GM13977 (cell line): ENCODE data around the gene TUBGCP2.

Experiments used
- DNase-seq: peaks from one replicate; pipeline ENCODE4 v3.0.0; 2012; ENCODE audit warnings: low spot score
- CTCF ChIP-seq: IDR thresholded peaks from 2 replicates; pipeline ENCODE4 v1.5.1; 2012; ENCODE audit warnings: mild to moderate bottlenecking, control low read depth; ENCODE audit not compliant: insufficient read depth; ENCODE audit errors: extremely low read depth, missing control alignments
- in situ Hi-C: fragments of 300-500 bp; cut with MboI; formaldehyde crosslinking; loops from one replicate; pipeline ENCODE4 v1.12.0; 2022; ENCODE audit warnings: low sequenced_read_pairs, low pct_unique_long_range_greater_than_20kb, mixed read lengths, inconsistent platforms; ENCODE audit not compliant: unreplicated experiment

TUBGCP2 gene

GRCh38 chr10:133354672-133355240 lies 46.1 kb upstream of the TUBGCP2 start:
- DNase-seq: no peak
- in situ Hi-C loops: no loop called here
- TF ChIP-seq CTCF: no peak

DNA sequence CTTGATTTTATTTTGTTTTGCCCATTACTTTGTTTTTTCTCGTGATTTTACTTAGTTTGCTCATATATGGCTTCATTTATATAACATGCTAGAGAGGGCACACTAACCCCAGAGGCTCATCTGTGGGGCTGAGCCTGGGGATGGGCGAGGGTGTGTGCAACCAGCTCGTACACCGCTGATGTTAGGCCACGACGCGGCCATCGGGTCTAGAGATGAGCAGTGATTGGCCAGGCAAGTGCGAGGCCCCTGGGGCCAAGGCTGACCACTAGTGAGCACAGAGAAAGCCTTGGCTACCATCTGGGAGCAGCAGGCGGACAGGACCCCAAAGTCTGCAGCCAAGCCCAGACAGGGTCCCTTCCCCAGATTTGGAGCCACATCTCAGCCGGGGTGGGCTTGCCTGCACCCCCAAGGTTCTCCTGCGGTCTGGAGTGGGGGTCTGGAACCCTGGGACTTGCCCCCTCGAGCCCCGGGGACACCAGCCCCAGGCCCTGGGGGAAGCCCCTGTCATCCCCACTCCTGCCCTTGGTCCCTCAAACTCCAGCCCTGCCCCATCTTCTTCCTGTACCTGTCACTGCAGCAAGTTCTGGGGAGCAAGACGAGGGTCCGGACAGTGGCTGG lies 45.4 kb upstream of the TUBGCP2 start:
- DNase-seq: no peak
- TF ChIP-seq CTCF: no peak
- in situ Hi-C loops: no loop called here

DNA sequence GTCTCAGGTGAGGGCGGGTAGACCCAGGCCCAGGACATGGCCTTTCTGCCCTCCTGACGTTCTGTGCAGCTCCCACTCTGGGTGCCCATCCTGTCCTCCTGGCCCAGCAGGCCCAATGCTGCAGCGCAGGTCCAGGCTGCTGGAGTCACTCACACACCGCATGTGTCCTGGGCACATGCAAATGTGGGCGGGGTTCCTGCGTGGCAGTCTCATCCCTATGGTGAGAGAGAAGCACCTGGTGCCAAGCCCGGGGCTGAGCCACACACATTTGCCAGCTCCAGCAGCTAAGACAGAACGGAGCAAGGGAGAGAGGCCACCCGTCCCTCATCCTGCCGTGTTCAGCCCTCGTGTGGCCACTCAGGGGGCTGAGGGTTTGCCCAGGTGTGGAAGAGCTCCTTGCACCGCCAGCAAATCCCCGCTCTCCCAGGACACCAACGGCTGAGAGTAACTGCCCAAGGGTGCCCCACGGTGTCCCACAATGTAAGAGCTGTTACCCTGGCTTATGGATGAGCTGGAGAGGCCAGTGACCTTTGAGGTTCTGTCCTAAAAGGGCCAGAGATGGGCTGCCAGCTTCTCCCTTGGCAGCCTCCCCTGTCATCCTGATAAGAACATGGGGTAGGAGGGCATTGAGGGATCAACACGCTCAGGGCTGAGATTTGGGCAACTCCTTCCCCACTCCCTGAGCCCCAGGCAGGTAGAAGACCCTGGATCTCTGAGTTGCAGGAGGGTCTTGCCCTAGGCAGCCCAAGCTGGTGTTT lies 44.7 kb upstream of the TUBGCP2 start:
- no peak for TF ChIP-seq CTCF
- in situ Hi-C loops: no loop called here
- no peak for DNase-seq

GRCh38 chr10:133351408-133352318 lies 43.0 kb upstream of the TUBGCP2 start:
- DNase-seq: no peak

DNA sequence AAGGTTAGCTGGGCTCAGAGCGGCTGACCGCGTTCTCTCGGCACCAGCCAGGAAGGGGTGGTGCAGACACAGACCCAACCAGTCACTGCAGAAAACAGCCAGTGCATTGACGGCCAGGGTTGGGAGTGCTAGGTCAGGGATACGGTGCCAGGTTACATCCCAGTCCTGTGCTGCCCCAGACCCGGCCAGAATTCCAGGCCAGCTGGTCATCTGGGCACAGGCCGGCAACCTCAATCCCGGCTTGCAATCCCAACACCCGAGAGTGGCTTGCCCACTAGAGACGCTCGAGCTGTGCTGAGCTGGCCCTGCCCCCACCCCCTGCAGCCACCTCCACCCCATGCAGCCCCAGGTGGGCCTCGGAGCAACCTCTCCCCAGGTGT lies 42.3 kb upstream of the TUBGCP2 start:
- in situ Hi-C loops: no loop called here
- DNase-seq: no peak
- no peak for TF ChIP-seq CTCF

More at GRCh38 chr10:133351408-133352318, 43.0 kb upstream of the TUBGCP2 start:
- in situ Hi-C loops: no loop called here
- peak; percentile 10 for TF ChIP-seq CTCF

GRCh38 chr10:133350283-133350949 lies 41.7 kb upstream of the TUBGCP2 start:
- TF ChIP-seq CTCF: no peak
- in situ Hi-C loops: no loop called here
- no peak for DNase-seq
